ENCODE measurements around the gene MYH7B. TPM values are rescaled to one million over a fixed set of nuclear protein-coding genes. Genes with fewer than 3 reads are reported as not detected.
A peak's percentile ranks its signal among the peaks of the same experiment; 100 is the strongest.

Gene MYH7B
- total RNA-seq, 1 experiment from 2014 or later = 0.22 TPM

- Histone ChIP-seq H4K5ac (ENCODE audit: insufficient read length, low read depth, low read length) (no peak overlapping the region), H3K9ac (ENCODE audit: extremely low read depth, insufficient read length, low read length) (no peak overlapping the region), H3K56ac (ENCODE audit: insufficient read length, low read depth, low read length) (no peak overlapping the region), H3K4ac (ENCODE audit: low read depth, low read length) (no peak overlapping the region), H3K27ac (ENCODE audit: insufficient read length, low read depth, low read length) (no peak overlapping the region), H2BK120ac (ENCODE audit: low read depth, low read length, poor library complexity, severe bottlenecking) (no peak overlapping the region), H3K79me2 (ENCODE audit: insufficient read depth, low read length) (no peaks in the 10 kb centered on the region), H3T11ph (ENCODE audit: low read length) (no peak overlapping the region), H2BK20ac (ENCODE audit: low read depth, low read length, poor library complexity, severe bottlenecking) (no peak overlapping the region), H3K23ac (ENCODE audit: insufficient read length, low read depth, low read length) (no peak overlapping the region), H4K8ac (replicated peaks; ENCODE audit: insufficient read length, low read depth, low read length) (no peak overlapping the region), H4K20me1 (ENCODE audit: control insufficient read depth, insufficient read depth, insufficient read length) (no peaks in the 10 kb centered on the region), H3K4me2 (ENCODE audit: insufficient read depth, insufficient read length, low read length) (no peak overlapping the region), H4K91ac (ENCODE audit: insufficient read length, low read depth, low read length) (no peak overlapping the region), H3K9me3 (ENCODE audit: control insufficient read depth, low read depth, low read length) (no peaks in the 10 kb centered on the region), H2BK15ac (ENCODE audit: low read depth, low read length) (no peak overlapping the region), H2AK5ac (ENCODE audit: insufficient read length, low read length) (no peak overlapping the region), H3K18ac (ENCODE audit: insufficient read length, low read depth, low read length) (no peak overlapping the region), H3K23me2 (ENCODE audit: insufficient read length, low read depth, low read length, poor library complexity, severe bottlenecking) (no peaks in the 10 kb centered on the region), H2BK12ac (ENCODE audit: insufficient read length, low read depth, low read length) (no peak overlapping the region), H2AFZ (ENCODE audit: low read length) (no peak overlapping the region), H2BK5ac (ENCODE audit: insufficient read length, low read length) (no peak overlapping the region), H3K27me3 (ENCODE audit: insufficient read depth, low read length) (no peaks in the 10 kb centered on the region), H3K79me1 (ENCODE audit: insufficient read depth, low read depth, low read length, poor library complexity, severe bottlenecking) (no peaks in the 10 kb centered on the region), H3K4me1 (ENCODE audit: insufficient read depth, low read length) (no peaks in the 10 kb centered on the region), H3K14ac (ENCODE audit: insufficient read depth, low read length) (no peak overlapping the region)
- Mint-ChIP-seq H3K27ac (peak overlapping the region in 1 of 3 experiments; percentile 81; a peak in 3 of 7 replicates), H3K36me3 (ENCODE audit: insufficient read depth in 1 of 3, low read depth in 3 of 3) (peaks cover 26 to 88% (median 75%) of the 10 kb centered on the region in 3 experiments), H3K9me3 (no peaks in the 10 kb centered on the region; a peak in 1 of 5 replicates), H3K4me1 (peaks cover 7 to 11% of the 10 kb centered on the region in 2 experiments), H3K27me3 (ENCODE audit: low read depth) (no peaks in the 10 kb centered on the region; the same call in 1 of the 2 replicates), H3K4me3 (peak overlapping the region in 1 of 2 experiments; percentile 17; a peak in 2 of 5 replicates)
- WGBS (ENCODE audit: extremely low coverage, insufficient read length, low lambda C conversion rate) = no CpG with 5 or more reads among the region's 15 CpGs
- peak; percentile 60 for TF ChIP-seq CTCF (conservative IDR thresholded peaks at IDR 0.05)
- DNase-seq = no peak
Observed at GRCh38 chr20:35001596-35002362, 46.1 kb downstream of the MYH7B start.
